ENCODE data around the gene GNB2. TPM values are rescaled to one million over a fixed set of nuclear protein-coding genes. Genes with fewer than 3 reads are reported as not detected.
A peak's percentile ranks its signal among the peaks of the same experiment; 100 is the strongest.

Gene GNB2
- total RNA-seq, 1 experiment from 2014 or later = 174 TPM

DNA sequence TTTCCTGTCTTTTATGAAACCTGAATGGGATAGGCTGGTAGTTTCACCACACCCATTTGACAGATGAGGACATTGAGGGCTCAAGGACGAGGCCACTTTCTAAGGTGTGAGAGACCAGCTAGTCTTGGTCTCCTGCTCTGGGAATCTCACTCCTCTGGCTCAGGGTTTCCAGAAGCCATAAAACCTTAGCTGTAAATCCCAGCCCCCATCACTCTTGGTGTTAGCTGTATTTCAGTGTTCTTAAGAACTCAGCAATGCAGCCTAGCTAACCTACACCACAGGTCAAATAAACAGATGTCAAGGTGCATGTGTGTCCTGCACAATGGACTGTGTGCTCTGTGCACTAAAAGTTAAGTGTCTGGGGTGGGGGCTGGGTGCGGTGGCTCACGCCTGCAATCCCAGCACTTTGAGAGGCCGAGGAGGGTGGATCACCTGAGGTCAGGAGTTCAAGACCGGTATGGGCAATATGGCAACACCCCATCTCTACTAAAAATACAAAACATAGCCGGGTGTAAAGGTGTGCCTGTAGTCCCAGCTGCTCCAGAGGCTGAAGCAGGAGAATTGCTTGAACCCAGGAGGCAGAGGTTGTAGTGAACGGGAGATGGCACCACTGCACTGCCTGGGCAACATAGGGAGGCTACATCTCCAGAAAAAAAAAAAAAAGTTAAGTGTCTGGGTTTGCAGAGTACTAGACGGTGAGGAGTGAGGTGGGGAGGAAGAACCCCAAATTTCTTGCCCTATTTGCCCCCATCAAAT, 46.2 kb downstream of the GNB2 start:
- no peak overlapping the region for H2BK5ac ChIP-seq (ENCODE audit: insufficient read length, low read length)
- H3K79me2 ChIP-seq (ENCODE audit: insufficient read depth, low read length) = no peaks in the 10 kb centered on the region
- H2BK12ac ChIP-seq (ENCODE audit: insufficient read length, low read depth, low read length) = no peak overlapping the region
- Mint-ChIP-seq H3K36me3 (ENCODE audit: insufficient read depth in 1 of 3, low read depth in 3 of 3) (no peaks in the 10 kb centered on the region; a peak in 2 of 7 replicates), H3K4me3 (peak overlapping the region; percentile 57 to 82), H3K4me1 (peaks cover 10 to 11% of the 10 kb centered on the region in 2 experiments; a peak in 3 of 4 replicates), H3K27me3 (ENCODE audit: low read depth) (peaks cover 80% of the 10 kb centered on the region), H3K9me3 (peaks cover 9 to 16% of the 10 kb centered on the region in 2 experiments), H3K27ac (no peak overlapping the region)
- no peak for DNase-seq
- no peak overlapping the region for H3K4ac ChIP-seq (ENCODE audit: low read depth, low read length)
- H4K8ac ChIP-seq (replicated peaks; ENCODE audit: insufficient read length, low read depth, low read length) = no peak overlapping the region
- H3K79me1 ChIP-seq (ENCODE audit: insufficient read depth, low read depth, low read length, poor library complexity, severe bottlenecking) = no peaks in the 10 kb centered on the region
- H2AFZ ChIP-seq (ENCODE audit: low read length) = no peak overlapping the region
- peaks cover 5% of the 10 kb centered on the region for H3K23me2 ChIP-seq (ENCODE audit: insufficient read length, low read depth, low read length, poor library complexity, severe bottlenecking)
- H2BK120ac ChIP-seq (ENCODE audit: low read depth, low read length, poor library complexity, severe bottlenecking) = no peak overlapping the region
- H3K9me3 ChIP-seq (ENCODE audit: control insufficient read depth, low read depth, low read length) = no peaks in the 10 kb centered on the region
- no peaks in the 10 kb centered on the region for H4K20me1 ChIP-seq (ENCODE audit: control insufficient read depth, insufficient read depth, insufficient read length)
- H2BK15ac ChIP-seq (ENCODE audit: low read depth, low read length) = no peak overlapping the region
- TF ChIP-seq CTCF (conservative IDR thresholded peaks at IDR 0.05) = peak; percentile 43; the same call in 1 of the 3 replicates
- H3K14ac ChIP-seq (ENCODE audit: insufficient read depth, low read length) = no peak overlapping the region
- peak overlapping the region; percentile 85 for H3K4me2 ChIP-seq (ENCODE audit: insufficient read depth, insufficient read length, low read length)
- H4K91ac ChIP-seq (ENCODE audit: insufficient read length, low read depth, low read length) = no peak overlapping the region
- no CpG with 5 or more reads among the region's 8 CpGs for WGBS (ENCODE audit: extremely low coverage, insufficient read length, low lambda C conversion rate)
- H3K18ac ChIP-seq (ENCODE audit: insufficient read length, low read depth, low read length) = no peak overlapping the region
- H3K27me3 ChIP-seq (ENCODE audit: insufficient read depth, low read length) = peaks cover 9% of the 10 kb centered on the region; the same call in 1 of the 2 replicates
- no peak overlapping the region for H3K23ac ChIP-seq (ENCODE audit: insufficient read length, low read depth, low read length)
- no peak overlapping the region for H2BK20ac ChIP-seq (ENCODE audit: low read depth, low read length, poor library complexity, severe bottlenecking)
- H3K27ac ChIP-seq (ENCODE audit: insufficient read length, low read depth, low read length) = no peak overlapping the region
- no peak overlapping the region for H3K56ac ChIP-seq (ENCODE audit: insufficient read length, low read depth, low read length)
- H3K4me1 ChIP-seq (ENCODE audit: insufficient read depth, low read length) = no peaks in the 10 kb centered on the region
- no peak overlapping the region for H3K9ac ChIP-seq (ENCODE audit: extremely low read depth, insufficient read length, low read length)
- no peak overlapping the region for H3T11ph ChIP-seq (ENCODE audit: low read length)
- no peak overlapping the region for H4K5ac ChIP-seq (ENCODE audit: insufficient read length, low read depth, low read length)
- no peak overlapping the region for H2AK5ac ChIP-seq (ENCODE audit: insufficient read length, low read length)
